Measurements from ENCODE around the gene CSK.

DNA sequence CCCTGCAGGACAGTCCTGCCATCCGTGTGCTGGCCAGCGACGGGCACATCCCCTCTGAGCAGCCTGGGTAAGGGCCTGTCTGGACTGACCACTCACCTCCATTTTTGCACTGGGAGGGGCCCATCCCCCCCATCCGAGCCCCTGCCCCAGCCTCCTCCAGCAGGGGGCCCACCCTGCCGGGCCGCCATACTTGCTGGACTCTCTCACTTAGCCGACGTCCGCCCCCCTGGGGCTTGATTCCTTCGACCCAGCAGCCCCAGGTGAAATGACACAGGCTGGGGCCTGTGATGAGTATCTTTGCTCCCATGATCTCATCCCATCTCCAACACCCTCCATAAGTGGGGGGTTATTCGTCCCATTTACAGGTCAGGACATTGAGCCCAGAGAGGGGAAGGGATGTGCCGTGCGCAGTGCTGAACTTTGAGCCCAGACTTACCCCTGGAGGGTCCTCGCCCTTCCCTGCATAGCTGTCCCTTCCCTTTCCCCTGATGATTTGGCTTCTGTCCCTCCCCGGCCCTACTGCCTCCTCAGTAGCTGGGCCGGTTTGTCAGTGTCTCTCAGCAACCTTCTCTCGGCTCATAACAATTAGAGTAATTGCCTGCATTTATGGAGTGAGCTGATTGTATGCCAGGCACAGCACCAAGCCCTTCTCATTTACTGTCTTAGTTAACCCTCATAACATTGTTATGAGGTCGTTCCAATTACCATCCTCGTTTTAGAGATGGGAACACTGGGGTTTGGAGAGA lies 34.9 kb downstream of the CSK start:
- TF ChIP-seq, protein P1, sequence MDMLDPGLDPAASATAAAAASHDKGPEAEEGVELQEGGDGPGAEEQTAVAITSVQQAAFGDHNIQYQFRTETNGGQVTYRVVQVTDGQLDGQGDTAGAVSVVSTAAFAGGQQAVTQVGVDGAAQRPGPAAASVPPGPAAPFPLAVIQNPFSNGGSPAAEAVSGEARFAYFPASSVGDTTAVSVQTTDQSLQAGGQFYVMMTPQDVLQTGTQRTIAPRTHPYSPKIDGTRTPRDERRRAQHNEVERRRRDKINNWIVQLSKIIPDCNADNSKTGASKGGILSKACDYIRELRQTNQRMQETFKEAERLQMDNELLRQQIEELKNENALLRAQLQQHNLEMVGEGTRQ (IDR thresholded peaks at IDR 0.05; ENCODE audit: borderline replicate concordance, low read depth, low read length): no peak
- TF ChIP-seq, protein P2, sequence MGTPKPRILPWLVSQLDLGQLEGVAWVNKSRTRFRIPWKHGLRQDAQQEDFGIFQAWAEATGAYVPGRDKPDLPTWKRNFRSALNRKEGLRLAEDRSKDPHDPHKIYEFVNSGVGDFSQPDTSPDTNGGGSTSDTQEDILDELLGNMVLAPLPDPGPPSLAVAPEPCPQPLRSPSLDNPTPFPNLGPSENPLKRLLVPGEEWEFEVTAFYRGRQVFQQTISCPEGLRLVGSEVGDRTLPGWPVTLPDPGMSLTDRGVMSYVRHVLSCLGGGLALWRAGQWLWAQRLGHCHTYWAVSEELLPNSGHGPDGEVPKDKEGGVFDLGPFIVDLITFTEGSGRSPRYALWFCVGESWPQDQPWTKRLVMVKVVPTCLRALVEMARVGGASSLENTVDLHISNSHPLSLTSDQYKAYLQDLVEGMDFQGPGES (IDR thresholded peaks at IDR 0.05; ENCODE audit: low read depth, low read length): no peak
- no peak for TF ChIP-seq SIN3A (IDR thresholded peaks at IDR 0.05; ENCODE audit: borderline replicate concordance, low read depth, low read length)
- no peak for TF ChIP-seq FOXM1 (IDR thresholded peaks at IDR 0.05; ENCODE audit: low read depth)
- TF ChIP-seq POLR2AphosphoS5 (IDR thresholded peaks at IDR 0.05; ENCODE audit: low read depth, low read length): no peak
- TF ChIP-seq TCF12 (IDR thresholded peaks at IDR 0.05): no peak
- TF ChIP-seq, protein P3, sequence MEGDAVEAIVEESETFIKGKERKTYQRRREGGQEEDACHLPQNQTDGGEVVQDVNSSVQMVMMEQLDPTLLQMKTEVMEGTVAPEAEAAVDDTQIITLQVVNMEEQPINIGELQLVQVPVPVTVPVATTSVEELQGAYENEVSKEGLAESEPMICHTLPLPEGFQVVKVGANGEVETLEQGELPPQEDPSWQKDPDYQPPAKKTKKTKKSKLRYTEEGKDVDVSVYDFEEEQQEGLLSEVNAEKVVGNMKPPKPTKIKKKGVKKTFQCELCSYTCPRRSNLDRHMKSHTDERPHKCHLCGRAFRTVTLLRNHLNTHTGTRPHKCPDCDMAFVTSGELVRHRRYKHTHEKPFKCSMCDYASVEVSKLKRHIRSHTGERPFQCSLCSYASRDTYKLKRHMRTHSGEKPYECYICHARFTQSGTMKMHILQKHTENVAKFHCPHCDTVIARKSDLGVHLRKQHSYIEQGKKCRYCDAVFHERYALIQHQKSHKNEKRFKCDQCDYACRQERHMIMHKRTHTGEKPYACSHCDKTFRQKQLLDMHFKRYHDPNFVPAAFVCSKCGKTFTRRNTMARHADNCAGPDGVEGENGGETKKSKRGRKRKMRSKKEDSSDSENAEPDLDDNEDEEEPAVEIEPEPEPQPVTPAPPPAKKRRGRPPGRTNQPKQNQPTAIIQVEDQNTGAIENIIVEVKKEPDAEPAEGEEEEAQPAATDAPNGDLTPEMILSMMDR (IDR thresholded peaks at IDR 0.05): no peak
- TF ChIP-seq EZH2phosphoT487 (IDR thresholded peaks at IDR 0.05; ENCODE audit: borderline replicate concordance, low read depth): no peak
- no peak for TF ChIP-seq EP300 (IDR thresholded peaks at IDR 0.05; ENCODE audit: borderline replicate concordance in 1 of 2, low read depth in 1 of 2, low read length in 1 of 2)
